Esophagus muscularis mucosa (tissue), 4 donors: ENCODE results near the gene ATP11A. TPM values are rescaled to one million over a fixed set of nuclear protein-coding genes. Genes with fewer than 3 reads are reported as not detected.

ENCODE experiments used
- DNase-seq: peaks from one replicate; pipeline ENCODE4 v3.0.0-alpha.2; 2017; ENCODE audit errors: extremely low spot score
- H3K27ac ChIP-seq, 4 donors: fragments of 200-600 bp; sonication (generic); replicated peaks in 1 of 4; 1 replicate in 3 of 4; 2 replicates in 1 of 4; pipeline ENCODE4 v1.5.1; 2016 to 2019; ENCODE audit warnings: mild to moderate bottlenecking in 1 of 4
- H3K27me3 ChIP-seq, 4 donors: fragments of 200-600 bp; sonication (generic); one replicate each; pipeline versions ENCODE4 v1.5.1 to v1.6.0; 2016 to 2019
- H3K36me3 ChIP-seq, 4 donors: fragments of 200-600 bp; sonication (generic); one replicate each; pipeline ENCODE4 v1.5.1; 2016 to 2019
- H3K4me1 ChIP-seq, 4 donors: fragments of 200-600 bp; sonication (generic); one replicate each; pipeline ENCODE4 v1.5.1; 2016 to 2019
- H3K4me3 ChIP-seq, 4 donors: fragments of 200-600 bp; sonication (generic); 1 replicate in 2 of 4; 2 replicates in 2 of 4; pipeline ENCODE4 v1.5.1; 2016 to 2019; ENCODE audit warnings: mild to moderate bottlenecking in 4 of 4, moderate library complexity in 1 of 4
- H3K9me3 ChIP-seq, 4 donors: fragments of 200-600 bp; sonication (generic); 1 replicate in 3 of 4; 2 replicates in 1 of 4; pipeline ENCODE4 v1.5.1; 2016 to 2019
- CTCF ChIP-seq, 3 experiments: fragments of 200-600 bp in 2 of 3; fragments of 450-650 bp in 1 of 3; sonication (generic) in 2 of 3; IDR thresholded peaks; one replicate each; pipeline ENCODE4 v1.5.1; 2017 to 2019; ENCODE audit warnings: antibody characterized with exemption in 3 of 3, mild to moderate bottlenecking in 2 of 3, moderate library complexity in 1 of 3
- EP300 ChIP-seq: sonication (generic); formaldehyde crosslinking; IDR thresholded peaks from one replicate; pipeline ENCODE4 v1.6.1; 2017; ENCODE audit warnings: antibody characterized with exemption
- POLR2A ChIP-seq: fragments of 450-650 bp; IDR thresholded peaks from one replicate; pipeline ENCODE4 v1.6.1; 2017; ENCODE audit warnings: antibody characterized with exemption, moderate library complexity, mild to moderate bottlenecking, low read depth
- POLR2AphosphoS5 ChIP-seq, 2 donors: sonication (generic); formaldehyde crosslinking; IDR thresholded peaks; one replicate each; pipeline ENCODE4 v1.6.1; 2017; ENCODE audit warnings: antibody characterized with exemption in 2 of 2
- WGBS: methylation state at CpG from one replicate; pipeline ENCODE4 v1.1.5; 2018; 5-methylcytosine and 5-hydroxymethylcytosine counted together
- intact Hi-C: fragments of 100-400 bp; cut with DNase I; formaldehyde crosslinking; loops from one replicate; pipeline ENCODE4 v1.15.1; 2023
- total RNA-seq, 4 donors: library from RNA; depleted of rRNA; stranded (reverse); fragments of >200 nt; gene quantifications; one replicate each; pipeline versions ENCODE4 v1.1.0 to v1.2.1, GENCODE V29; 2016

ATP11A gene
- total RNA-seq, 4 donors from 2014 or later: 11.2 to 27.8 (median 14.3) TPM

- no peaks in the 10 kb centered on the region for H3K27me3 ChIP-seq
- no peaks in the 10 kb centered on the region for H3K9me3 ChIP-seq
- 97% methylated on average over 14 of the region's 14 CpGs for WGBS
- DNase-seq: no peak
- H3K36me3 ChIP-seq: peaks cover 0 to 81% (median 39%) of the 10 kb centered on the region in 4 donors
- intact Hi-C loops: no loop called here
- no peak overlapping the region for H3K4me3 ChIP-seq
- peaks cover 0 to 6% (median 0%) of the 10 kb centered on the region in 4 donors for H3K4me1 ChIP-seq
- TF ChIP-seq EP300 (no peak), CTCF (IDR thresholded peaks at IDR 0.05) (no peak), POLR2A (no peak), POLR2AphosphoS5 (IDR thresholded peaks at IDR 0.05) (no peak)
- no peak overlapping the region for H3K27ac ChIP-seq
Measured at GRCh38 chr13:112810608-112811007, 120.8 kb downstream of the ATP11A start.

GRCh38 chr13:112812306-112813055 lies 122.6 kb downstream of the ATP11A start:
- Histone ChIP-seq H3K27me3 (no peaks in the 10 kb centered on the region), H3K9me3 (no peaks in the 10 kb centered on the region), H3K4me3 (no peak overlapping the region), H3K36me3 (peaks cover 0 to 81% (median 44%) of the 10 kb centered on the region in 4 donors), H3K4me1 (no peaks in the 10 kb centered on the region), H3K27ac (no peak overlapping the region)
- WGBS: 74% methylated on average over 16 of the region's 17 CpGs
- DNase-seq: no peak
- no peak for TF ChIP-seq POLR2A
- no peak for TF ChIP-seq EP300
- no peak for TF ChIP-seq CTCF (IDR thresholded peaks at IDR 0.05)
- TF ChIP-seq POLR2AphosphoS5 (IDR thresholded peaks at IDR 0.05): no peak
- intact Hi-C loops: no loop called here

- intact Hi-C loops: no loop called here
- TF ChIP-seq POLR2AphosphoS5 (IDR thresholded peaks at IDR 0.05): no peak
- TF ChIP-seq CTCF (IDR thresholded peaks at IDR 0.05): no peak
- no peak for TF ChIP-seq POLR2A
- TF ChIP-seq EP300: no peak
- Histone ChIP-seq H3K27ac (no peak overlapping the region), H3K4me3 (no peak overlapping the region), H3K4me1 (no peaks in the 10 kb centered on the region), H3K27me3 (no peaks in the 10 kb centered on the region), H3K9me3 (no peaks in the 10 kb centered on the region), H3K36me3 (peaks cover 0 to 82% (median 43%) of the 10 kb centered on the region in 4 donors)
- no peak for DNase-seq
- WGBS: 97% methylated on average over 8 of the region's 8 CpGs
Measured at GRCh38 chr13:112813552-112813951, 123.7 kb downstream of the ATP11A start.

GRCh38 chr13:112814905-112815585 lies 125.2 kb downstream of the ATP11A start:
- WGBS: 73% methylated on average over 10 of the region's 10 CpGs
- no peak for DNase-seq
- Histone ChIP-seq H3K4me1 (no peaks in the 10 kb centered on the region), H3K9me3 (no peaks in the 10 kb centered on the region), H3K27ac (no peak overlapping the region), H3K4me3 (no peak overlapping the region), H3K36me3 (peaks cover 6 to 82% (median 45%) of the 10 kb centered on the region in 4 donors), H3K27me3 (no peaks in the 10 kb centered on the region)
- intact Hi-C loops: no loop called here
- no peak for TF ChIP-seq EP300
- TF ChIP-seq CTCF (IDR thresholded peaks at IDR 0.05): no peak
- no peak for TF ChIP-seq POLR2A
- no peak for TF ChIP-seq POLR2AphosphoS5 (IDR thresholded peaks at IDR 0.05)
